GM12891 (cell line): ENCODE data around the gene GUCY1B1.

Source experiments
- DNase-seq: peaks from one replicate; pipeline ENCODE4 v3.0.0; 2011; ENCODE audit warnings: low spot score; ENCODE audit not compliant: insufficient read length
- FAIRE-seq: peaks from 2 replicates; lab custom pipeline; 2011; peaks lifted over from hg19 to GRCh38; lab: Jason Lieb, UNC
- PAX5 ChIP-seq: IDR thresholded peaks from 2 replicates; pipeline ENCODE4 v1.6.1; 2011; ENCODE audit warnings: low read length, moderate library complexity, mild to moderate bottlenecking; ENCODE audit not compliant: insufficient read depth, severe bottlenecking
- POLR2A ChIP-seq: IDR thresholded peaks from 2 replicates; pipeline ENCODE4 v1.6.1; 2011; ENCODE audit warnings: low read depth, low read length, control low read depth
- POLR2AphosphoS5 ChIP-seq: IDR thresholded peaks from 2 replicates; pipeline ENCODE4 v1.6.1; 2011; ENCODE audit warnings: low read depth, low read length, control low read depth
- POU2F2 ChIP-seq: IDR thresholded peaks from 2 replicates; pipeline ENCODE4 v1.6.1; 2011; ENCODE audit warnings: low read depth, mild to moderate bottlenecking, control low read depth, low read length, moderate library complexity
- SPI1 ChIP-seq: IDR thresholded peaks from 2 replicates; pipeline ENCODE4 v1.6.1; 2011; ENCODE audit warnings: low read depth, low read length, control low read depth
- TAF1 ChIP-seq: IDR thresholded peaks from 2 replicates; pipeline ENCODE4 v1.6.1; 2011; ENCODE audit warnings: low read depth, low read length, control low read depth

The GUCY1B1 gene

DNA sequence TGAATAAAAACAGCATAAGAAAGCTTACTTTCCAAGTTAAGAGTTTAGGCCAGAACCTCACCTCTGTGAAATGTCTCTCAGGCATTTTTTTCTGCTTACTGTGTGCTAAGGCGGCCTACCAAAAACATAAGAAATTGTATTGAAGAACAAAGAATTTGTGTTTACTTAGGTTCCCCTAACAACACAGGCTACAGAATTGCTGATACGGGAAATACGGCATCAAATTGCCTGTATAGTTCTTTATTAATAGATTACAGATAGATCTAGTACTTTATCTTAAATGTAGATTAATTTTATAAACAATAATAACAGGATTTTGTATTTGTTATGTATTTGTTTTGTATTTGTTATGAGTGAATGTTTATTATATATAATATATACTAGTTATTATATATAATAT is 94.4 kb downstream of the GUCY1B1 start:
- TF ChIP-seq POLR2AphosphoS5 = no peak
- TF ChIP-seq TAF1 = no peak
- TF ChIP-seq PAX5 = no peak
- TF ChIP-seq SPI1 = no peak
- TF ChIP-seq POLR2A = no peak
- TF ChIP-seq POU2F2 = no peak
- FAIRE-seq = no peak
- no peak for DNase-seq

DNA sequence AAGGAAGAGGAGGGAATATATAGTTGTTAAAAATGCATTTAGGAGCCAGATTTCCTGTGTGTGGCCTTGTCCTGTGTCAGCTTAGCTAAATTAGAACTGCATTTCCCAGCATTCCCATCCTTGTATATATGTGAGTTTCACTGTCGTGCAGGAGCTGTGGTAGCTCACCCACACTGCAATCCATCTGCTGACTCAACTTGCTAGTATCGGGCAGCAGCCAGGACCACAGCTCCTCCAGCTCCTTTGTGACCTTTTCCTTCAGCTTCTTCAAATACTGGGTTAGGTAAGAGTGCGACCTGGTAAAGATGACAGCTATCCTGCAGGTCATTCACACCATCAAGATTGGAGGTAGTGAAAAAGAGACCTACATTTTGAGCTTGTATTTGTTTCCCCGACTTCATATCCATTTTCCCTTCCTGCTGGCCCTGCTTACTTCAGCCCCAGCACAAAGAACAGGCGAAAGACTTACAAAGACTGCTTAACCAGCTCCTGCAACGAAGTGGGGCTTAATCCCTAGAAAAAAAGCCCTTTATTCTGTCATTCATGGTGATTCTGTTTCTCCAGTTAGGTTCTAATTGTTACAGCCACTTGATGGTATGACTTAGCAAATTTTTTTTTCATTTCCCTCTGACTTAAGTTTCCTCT is 95.9 kb downstream of the GUCY1B1 start:
- FAIRE-seq (peak; percentile 16), DNase-seq (no peak)
- TF ChIP-seq TAF1 (no peak), POLR2A (no peak), POU2F2 (no peak), POLR2AphosphoS5 (no peak), SPI1 (no peak)

DNA sequence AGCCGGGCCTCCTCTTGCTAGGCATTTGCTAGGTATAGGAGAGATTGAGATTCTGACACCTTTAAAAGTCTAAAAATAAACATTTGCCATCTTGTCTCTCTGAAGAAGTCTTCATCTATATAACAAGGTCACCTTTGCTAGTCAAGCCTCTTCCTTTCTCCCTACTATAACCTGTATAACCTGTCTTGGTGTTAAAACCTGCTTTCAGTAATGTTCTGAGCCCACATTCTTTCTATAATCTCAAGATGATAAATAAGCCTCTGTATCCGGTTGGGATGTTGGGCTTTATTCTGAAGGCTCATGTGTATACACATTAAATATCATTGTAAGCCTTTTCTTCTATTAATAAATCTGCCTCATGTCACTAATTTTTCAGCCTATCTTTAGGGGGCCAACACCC is 97.1 kb downstream of the GUCY1B1 start:
- no peak for TF ChIP-seq POLR2AphosphoS5
- TF ChIP-seq SPI1 = no peak
- no peak for TF ChIP-seq PAX5
- no peak for TF ChIP-seq POLR2A
- TF ChIP-seq TAF1 = no peak
- TF ChIP-seq POU2F2 = no peak
- DNase-seq = no peak
- no peak for FAIRE-seq
